ENCODE results near the gene RSU1.

The RSU1 gene

GRCh38 chr10:16820421-16820820 is 3.2 kb upstream of the RSU1 start:
- DNase-seq, result no peak

DNA sequence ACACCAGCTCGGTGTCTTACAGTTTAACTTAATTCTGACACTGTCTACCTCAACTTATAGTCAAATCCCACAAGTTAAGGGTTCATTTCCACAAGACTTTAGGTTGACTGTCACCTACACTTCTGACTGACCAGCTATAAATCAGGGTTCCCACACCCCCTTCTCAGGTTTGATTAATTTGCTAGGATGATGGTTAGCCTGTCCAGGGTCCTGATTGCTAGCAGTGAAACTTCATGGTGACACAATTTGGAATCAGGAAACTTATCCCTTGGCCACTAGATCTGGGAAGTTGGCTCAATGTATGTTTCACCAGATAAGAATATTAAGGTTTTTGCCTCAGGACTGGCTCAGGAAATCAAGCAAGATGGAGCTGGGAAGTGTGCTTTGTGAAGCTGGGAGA is 2.8 kb upstream of the RSU1 start:
- no peak for DNase-seq

GRCh38 chr10:16819436-16819835 is 2.2 kb upstream of the RSU1 start:
- DNase-seq, result no peak

DNA sequence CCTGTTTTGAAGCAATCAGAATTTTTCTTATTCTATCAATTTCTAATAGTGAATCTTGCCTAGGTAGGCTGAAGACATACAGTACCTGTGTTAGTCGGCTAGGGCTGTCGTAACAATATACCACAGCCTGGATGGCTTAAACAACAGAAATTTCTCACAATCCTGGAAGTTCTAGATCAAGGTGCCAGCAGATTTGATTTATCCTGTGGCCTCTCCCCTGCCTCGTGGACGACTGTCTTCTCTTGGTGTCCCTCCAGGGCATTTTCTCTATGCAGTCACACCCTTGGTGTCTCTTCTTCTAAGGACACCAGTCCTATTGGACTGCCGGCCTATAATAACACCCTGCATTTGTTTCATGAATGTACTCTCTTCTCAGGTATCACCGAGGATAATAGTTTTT is 1.8 kb upstream of the RSU1 start:
- no peak for DNase-seq

DNA sequence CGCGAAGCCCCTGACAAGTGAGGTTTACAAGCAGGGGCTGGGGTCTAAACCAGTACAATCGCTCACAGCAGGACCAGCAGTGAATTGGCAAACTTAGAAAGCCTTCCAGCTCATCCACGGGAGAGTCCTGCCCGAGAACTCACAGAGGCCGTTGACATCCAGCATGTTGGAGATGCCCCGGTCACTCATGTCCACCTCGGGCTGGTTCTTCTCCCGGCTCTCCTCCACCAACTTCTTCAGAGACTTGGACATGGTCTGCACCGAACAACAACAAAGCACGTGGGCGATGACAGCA is 447 bp downstream of the RSU1 start:
- no peak for DNase-seq

GRCh38 chr10:16816171-16816570 is 1.1 kb downstream of the RSU1 start:
- no peak for DNase-seq

GRCh38 chr10:16814012-16814411 is 3.2 kb downstream of the RSU1 start:
- DNase-seq, result no peak

DNA sequence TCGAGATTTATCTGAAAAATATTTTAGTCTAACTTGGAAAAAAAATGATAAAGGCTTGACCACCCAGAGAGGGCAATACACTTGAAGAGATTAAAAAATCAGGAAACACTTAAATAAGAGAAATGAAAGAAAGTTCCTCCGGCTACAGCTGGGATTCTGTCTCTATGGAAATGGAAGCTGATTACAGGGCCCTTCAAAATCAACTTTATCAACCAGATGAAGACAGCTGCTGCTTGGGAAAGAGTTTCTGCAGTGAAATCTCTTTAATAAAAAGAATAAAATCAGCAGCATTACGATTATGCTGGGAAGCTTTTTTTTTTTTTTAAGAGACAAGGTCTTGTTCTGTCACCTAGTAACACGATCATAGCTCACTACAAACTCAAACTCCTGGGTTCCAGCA is 4.5 kb downstream of the RSU1 start:
- DNase-seq, result no peak

- DNase-seq, result no peak
These were observed 5.5 kb downstream of the RSU1 start for GRCh38 chr10:16811765-16812164.

DNA sequence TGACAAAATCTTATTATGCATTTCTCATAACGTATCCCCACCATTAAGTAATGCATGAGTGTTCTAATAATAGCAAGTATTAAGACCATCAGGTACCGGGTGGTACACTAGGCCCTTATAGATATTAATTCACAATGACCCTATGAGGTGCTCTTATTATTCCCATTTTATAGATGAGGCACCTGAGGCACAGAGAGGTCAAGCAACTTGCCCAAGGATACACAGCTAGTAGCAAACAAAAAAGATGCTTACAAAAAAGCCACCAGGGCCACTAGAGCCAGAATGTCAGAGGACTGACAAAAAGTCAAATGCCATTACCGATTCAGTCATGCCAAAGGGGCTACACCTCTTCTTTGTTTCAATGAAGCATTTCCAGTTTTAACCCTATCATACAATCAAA is 5.9 kb downstream of the RSU1 start:
- no peak for DNase-seq

DNA sequence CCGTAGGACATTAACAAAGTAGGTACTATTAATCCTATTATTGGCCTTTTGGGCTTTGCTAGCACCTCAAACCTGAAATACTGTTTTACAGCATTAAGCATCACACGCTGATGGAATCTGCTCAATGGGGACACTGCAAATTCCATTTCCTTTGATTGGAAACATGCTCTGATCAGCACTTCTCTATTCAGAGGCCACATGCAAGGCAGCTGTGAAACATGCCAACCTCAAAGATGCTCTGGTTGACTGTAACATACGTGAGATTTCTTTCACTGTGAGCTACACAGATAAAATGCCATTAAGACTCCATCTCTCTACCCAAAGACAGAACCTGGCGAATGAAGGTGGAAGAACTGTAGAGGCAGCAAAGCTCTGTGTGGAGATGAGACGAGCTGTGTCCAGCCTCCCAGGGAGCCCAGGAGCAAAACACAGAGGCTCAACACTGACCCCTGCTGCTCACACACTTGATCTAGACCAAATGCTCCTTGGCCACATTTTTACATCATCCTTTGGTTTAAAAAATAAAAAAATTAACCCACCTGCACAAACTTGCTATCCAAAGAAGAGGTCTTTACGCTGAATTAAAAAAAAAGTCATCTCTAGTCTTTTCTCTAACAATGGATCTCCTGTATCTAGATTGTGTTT is 8.0 kb downstream of the RSU1 start:
- DNase-seq, result peak; percentile 11

- DNase-seq, result no peak
These were observed 13.1 kb downstream of the RSU1 start for GRCh38 chr10:16804123-16804522.

DNA sequence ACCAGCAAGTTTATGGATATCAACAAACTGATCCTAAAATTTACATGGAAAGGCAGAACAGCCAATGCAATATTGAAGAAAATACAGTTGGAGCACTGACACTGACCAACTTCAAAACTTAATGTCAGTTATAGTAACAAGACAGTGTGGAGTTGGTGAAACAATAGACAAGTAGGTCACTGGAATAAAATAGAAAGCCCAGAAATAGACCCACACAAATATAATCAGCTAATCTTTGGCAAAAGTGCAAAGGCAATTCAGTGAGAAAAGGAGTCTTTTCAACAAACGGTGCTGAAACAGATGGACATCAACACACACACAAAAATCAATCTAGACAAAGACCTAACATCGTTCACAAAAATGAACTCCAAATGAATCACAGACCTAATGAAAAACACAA is 13.8 kb downstream of the RSU1 start:
- no peak for DNase-seq

- no peak for DNase-seq
These were observed 17.6 kb downstream of the RSU1 start for GRCh38 chr10:16799621-16800020.

DNA sequence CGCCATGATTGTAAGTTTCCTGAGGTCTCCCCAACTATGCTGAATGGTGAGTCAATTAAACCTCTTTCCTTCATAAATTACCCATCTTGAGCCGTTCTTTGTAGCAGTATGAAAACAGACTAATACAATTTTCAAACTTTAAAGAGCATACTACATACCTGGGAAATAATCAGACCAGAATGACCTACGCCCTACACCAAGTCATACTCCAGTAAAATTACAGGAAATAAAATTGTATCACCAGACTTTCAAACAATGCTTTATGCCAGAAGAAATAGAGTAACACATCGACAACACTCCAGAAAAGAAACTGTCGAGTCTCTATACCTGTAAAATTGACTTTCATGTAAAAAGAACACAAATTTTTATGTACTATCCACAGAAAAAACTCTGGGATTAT is 18.7 kb downstream of the RSU1 start:
- no peak for DNase-seq

DNA sequence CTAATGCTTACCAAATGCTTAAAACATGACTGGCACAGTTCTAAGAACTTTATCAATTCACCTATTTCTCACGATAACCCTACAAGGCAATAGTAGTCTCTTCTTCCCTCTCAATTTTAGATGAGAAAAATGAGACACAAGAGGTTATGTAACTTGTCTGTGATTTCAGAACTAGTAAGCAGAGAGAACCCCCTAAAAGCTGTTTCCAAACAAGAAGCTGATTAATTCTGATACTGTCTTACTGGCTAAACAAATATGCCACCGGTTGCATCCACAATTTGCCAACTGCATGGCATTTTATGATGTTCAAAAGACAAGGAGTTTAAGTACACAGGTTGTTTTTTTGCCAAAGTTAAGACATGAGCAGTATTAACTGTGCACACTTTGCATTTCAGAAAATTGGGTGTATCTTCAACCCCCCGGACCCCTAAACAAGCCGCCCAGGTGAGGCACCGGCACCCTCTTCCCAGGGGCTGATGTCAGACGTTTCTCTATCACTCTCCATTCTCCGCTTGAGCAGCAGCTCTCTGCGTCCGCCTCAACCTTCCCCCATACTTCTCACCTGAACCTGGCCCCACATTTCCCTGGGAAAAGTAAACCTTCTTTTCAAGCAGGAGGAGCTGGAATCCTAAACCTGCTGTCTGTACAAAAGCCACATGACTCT is 21.7 kb downstream of the RSU1 start:
- no peak for DNase-seq

DNA sequence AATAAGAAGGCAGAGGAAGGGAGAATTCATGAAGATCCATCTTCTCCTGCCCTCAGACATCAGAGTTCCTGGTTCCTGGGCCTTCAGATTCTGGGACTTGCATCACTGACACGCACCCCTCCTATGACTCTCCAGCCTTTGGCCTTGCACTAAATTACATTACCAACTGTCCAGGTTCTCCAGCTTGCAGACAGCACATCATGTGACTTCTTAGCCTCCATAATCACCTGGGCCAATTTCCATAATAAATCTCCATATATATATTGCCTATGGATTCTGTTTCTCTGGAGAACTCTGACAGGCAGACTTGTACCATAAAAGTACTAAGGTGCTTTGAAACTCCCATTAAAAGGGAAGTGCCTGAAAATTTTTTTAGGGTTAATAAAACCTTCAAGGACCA is 23.2 kb downstream of the RSU1 start:
- no peak for DNase-seq

GRCh38 chr10:16792675-16793074 is 24.5 kb downstream of the RSU1 start:
- no peak for DNase-seq

DNA sequence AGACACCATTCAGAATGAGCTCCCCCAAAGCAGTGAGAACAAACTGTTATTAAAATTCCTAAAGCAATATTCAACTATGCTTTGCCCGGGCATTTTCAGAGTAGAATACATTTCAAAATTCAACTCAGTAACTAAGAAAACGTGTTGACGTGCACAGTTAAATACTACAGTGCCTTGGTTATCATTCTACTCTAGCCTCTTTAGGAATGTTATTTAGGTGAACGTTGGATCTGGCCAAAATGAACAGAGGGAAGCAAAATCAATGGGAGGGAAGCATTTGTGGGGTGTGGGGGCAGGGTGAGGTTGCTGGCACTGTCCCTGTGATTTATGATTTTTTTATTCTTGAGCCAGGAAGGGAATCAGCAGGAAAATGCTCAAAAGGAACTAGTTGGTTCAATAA is 27.5 kb downstream of the RSU1 start:
- no peak for DNase-seq

GRCh38 chr10:16789261-16789660 is 28.0 kb downstream of the RSU1 start:
- no peak for DNase-seq

GRCh38 chr10:16788778-16789177 is 28.4 kb downstream of the RSU1 start:
- no peak for DNase-seq

- DNase-seq, result no peak
These were observed 29.1 kb downstream of the RSU1 start for GRCh38 chr10:16788125-16788524.

GRCh38 chr10:16787361-16787791 is 29.8 kb downstream of the RSU1 start:
- DNase-seq, result no peak

DNA sequence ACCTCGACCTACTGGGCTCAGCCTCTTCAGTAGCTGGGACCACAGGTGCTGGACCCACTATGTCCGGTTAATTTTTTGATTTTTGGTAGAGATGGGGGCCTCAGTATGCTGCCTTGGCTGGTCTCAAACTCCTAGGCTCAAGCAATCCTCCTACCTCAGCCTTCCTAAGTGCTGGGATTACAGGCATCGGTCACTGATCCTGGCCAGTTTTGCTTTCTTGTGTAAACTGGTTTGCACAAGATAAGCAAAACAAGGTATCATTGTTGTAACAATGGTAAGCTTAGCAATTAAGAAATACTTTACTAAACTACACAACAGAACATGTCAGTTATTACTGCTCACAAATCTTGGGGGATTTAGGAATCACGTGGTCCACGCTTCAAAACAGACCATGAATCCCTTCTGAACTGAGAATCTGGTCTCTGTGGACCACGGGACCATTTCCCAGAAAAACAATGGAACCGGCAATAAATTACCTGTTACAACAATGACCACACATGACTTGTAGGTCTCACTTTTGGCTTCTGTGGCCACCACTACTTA is 36.8 kb downstream of the RSU1 start:
- DNase-seq, result no peak

- DNase-seq, result no peak
These were observed 37.8 kb downstream of the RSU1 start for GRCh38 chr10:16779384-16779915.
